ENCODE results near the gene CHST4. TPM values are rescaled to one million over a fixed set of nuclear protein-coding genes. Genes with fewer than 3 reads are reported as not detected.
"Not testable (repeated sequence)": the region's sequence is repeated elsewhere in the genome, so short reads cannot be mapped to it uniquely, and the experiment has no call there.

CHST4 gene
- total and polyA plus RNA-seq, 12 donors = 0.47 to 7.6 (median 1.9) TPM

DNA sequence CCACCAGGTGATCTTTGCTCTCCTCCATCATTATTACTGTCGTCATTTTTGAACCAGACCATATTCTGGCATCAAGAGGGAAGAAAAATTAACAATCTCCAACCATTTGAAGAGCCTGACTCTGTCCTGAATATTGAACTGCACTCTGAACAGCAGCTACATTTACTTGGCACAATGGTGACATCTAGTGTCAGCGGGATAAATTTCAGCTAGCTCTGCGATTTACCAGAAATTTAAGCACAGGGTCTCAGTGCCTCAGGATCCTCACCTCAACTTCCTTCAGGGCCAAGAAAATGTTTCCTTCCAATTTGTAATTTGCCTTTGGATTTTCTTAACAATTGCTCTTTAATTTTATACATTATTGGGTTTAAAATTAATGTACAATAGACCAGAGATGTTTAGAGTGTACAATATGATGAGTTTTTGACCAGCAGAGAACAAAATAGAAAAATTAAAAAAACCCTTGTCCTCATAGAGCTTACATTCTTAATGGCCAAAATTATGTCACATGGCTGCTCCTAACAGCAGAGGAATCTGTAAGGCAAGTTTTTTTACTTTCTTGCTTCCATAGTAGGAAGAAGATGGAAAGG, 26.4 kb upstream of the CHST4 start:
- Histone ChIP-seq H3K9me3 (replicated peaks in 1 of 3) (no peaks in the 10 kb centered on the region), H3K4me1 (replicated peaks in 1 of 2) (no peaks in the 10 kb centered on the region), H3K36me3 (replicated peaks in 1 of 2) (no peaks in the 10 kb centered on the region), H3K4me3 (no peak overlapping the region), H3K27me3 (no peaks in the 10 kb centered on the region), H3K27ac (no peak overlapping the region)
- WGBS, 4 donors = 0 to 2% (median 1%) methylated on average over 3 of the region's 3 CpGs
- peak; percentile 26 to 69 (median 48) for DNase-seq
- intact Hi-C loops (cut with DNase I) = loop anchor here (5.0 kb wide), 1 partner anchor 88 kb away; no protein-coding TSS in a partner anchor
- no peak for TF ChIP-seq POLR2A (IDR thresholded peaks at IDR 0.05)
- TF ChIP-seq, protein P1, sequence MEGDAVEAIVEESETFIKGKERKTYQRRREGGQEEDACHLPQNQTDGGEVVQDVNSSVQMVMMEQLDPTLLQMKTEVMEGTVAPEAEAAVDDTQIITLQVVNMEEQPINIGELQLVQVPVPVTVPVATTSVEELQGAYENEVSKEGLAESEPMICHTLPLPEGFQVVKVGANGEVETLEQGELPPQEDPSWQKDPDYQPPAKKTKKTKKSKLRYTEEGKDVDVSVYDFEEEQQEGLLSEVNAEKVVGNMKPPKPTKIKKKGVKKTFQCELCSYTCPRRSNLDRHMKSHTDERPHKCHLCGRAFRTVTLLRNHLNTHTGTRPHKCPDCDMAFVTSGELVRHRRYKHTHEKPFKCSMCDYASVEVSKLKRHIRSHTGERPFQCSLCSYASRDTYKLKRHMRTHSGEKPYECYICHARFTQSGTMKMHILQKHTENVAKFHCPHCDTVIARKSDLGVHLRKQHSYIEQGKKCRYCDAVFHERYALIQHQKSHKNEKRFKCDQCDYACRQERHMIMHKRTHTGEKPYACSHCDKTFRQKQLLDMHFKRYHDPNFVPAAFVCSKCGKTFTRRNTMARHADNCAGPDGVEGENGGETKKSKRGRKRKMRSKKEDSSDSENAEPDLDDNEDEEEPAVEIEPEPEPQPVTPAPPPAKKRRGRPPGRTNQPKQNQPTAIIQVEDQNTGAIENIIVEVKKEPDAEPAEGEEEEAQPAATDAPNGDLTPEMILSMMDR (IDR thresholded peaks at IDR 0.05) = peak; percentile 51 to 81 (median 78)

DNA sequence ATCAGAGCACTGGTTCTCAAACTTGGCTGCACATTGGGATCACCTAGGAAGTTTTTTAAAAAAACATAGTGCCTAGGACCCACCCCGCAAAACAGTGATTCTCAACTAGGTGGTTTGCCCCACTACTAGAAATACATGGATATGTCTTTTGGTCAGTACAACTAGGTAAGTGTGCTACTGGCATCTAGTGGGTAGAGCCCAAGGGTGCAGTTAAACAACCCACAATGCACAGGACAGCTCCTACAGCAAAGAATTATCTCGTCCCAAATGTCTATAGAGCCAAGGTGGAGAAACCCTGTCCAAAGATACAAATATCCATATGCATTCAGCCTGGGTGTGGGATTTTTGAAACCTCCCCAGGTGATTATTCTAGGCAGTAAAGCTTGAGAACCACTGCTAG, 25.3 kb upstream of the CHST4 start:
- intact Hi-C loops (cut with DNase I) = loop anchor here (5.0 kb wide), 1 partner anchor 89 kb away; no protein-coding TSS in a partner anchor
- WGBS, 4 donors = 71 to 82% (median 77%) methylated on average over 2 of the region's 2 CpGs
- Histone ChIP-seq H3K9me3 (replicated peaks in 1 of 3) (no peaks in the 10 kb centered on the region), H3K27ac (no peak overlapping the region), H3K36me3 (replicated peaks in 1 of 2) (no peaks in the 10 kb centered on the region), H3K27me3 (no peaks in the 10 kb centered on the region), H3K4me3 (no peak overlapping the region), H3K4me1 (replicated peaks in 1 of 2) (no peaks in the 10 kb centered on the region)
- TF ChIP-seq, protein P1 (IDR thresholded peaks at IDR 0.05) = no peak
- no peak for TF ChIP-seq POLR2A (IDR thresholded peaks at IDR 0.05)
- DNase-seq = no peak

DNA sequence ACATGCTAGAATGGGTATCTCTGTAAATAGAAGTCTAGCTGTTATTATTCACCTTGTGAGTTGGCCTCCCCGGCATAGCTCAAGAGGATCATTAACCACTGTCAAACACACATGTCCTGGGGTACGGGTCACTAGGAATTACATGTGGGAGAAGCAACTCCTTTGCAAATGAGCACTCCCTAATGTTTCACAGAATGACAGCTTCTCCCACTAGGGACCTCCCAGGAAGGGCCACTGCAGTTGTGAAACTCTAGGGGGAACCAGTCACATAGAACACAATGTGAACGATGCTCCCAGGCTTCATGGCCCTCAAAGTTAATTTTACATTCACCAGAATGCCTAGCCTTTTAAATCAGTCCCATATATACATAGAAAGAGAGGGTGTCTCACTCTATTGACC, 24.7 kb upstream of the CHST4 start:
- 39 to 51% (median 43%) methylated on average over 3 of the region's 3 CpGs for WGBS, 4 donors
- H3K27ac ChIP-seq = no peak overlapping the region
- H3K36me3 ChIP-seq (replicated peaks in 1 of 2) = no peaks in the 10 kb centered on the region
- H3K27me3 ChIP-seq = no peaks in the 10 kb centered on the region
- no peak for DNase-seq
- H3K4me1 ChIP-seq (replicated peaks in 1 of 2) = no peaks in the 10 kb centered on the region
- TF ChIP-seq POLR2A (IDR thresholded peaks at IDR 0.05) = no peak
- TF ChIP-seq, protein P1 (IDR thresholded peaks at IDR 0.05) = no peak
- no peaks in the 10 kb centered on the region for H3K9me3 ChIP-seq (replicated peaks in 1 of 3)
- intact Hi-C loops (cut with DNase I) = loop anchor here (5.0 kb wide), 1 partner anchor 89 kb away; no protein-coding TSS in a partner anchor
- no peak overlapping the region for H3K4me3 ChIP-seq

DNA sequence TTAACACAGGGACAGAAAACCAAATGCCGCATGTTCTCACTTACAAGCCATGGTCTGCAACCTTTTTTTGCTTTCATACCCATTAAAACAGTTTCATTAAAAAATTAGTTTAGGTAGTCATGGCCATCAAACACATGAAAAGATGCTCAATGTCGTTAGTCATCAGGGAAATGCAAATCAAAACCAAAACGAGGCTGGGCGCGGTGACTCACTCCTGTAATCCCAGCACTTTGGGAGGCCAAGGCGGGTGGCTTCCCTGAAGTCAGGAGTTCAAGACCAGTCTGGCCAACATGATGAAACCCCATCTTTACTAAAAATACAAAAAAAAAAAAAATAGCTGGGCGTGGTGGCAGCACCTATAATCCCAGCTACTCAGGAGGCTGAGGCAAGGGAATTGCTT, 22.2 kb upstream of the CHST4 start:
- H3K4me1 ChIP-seq (replicated peaks in 1 of 2); DNase-seq; H3K4me3 ChIP-seq; H3K27ac ChIP-seq; H3K9me3 ChIP-seq (replicated peaks in 1 of 3); H3K27me3 ChIP-seq; H3K36me3 ChIP-seq (replicated peaks in 1 of 2): not testable (repeated sequence)
- intact Hi-C loops (cut with DNase I) = loop anchor here (5.0 kb wide), 1 partner anchor 92 kb away; no protein-coding TSS in a partner anchor
- WGBS, 4 donors = 75 to 80% (median 76%) methylated on average over 7 of the region's 7 CpGs

DNA sequence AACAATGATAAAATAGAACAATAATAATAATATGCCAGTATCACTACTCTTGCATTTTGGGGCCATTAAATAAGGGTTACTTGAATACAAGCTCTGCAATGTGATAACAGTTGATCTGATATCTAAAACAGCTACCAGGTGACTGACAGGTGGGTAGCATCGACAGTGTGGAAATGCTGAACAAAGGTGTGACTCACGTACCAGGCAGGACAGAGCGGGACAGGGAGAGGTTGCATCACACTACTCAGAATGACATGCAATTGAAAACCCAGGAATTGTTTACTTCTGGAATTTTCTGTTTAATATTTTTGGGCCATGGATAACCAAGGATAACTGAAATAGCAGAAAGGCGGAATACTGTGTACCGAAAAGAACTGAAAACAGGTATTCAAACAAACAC, 21.3 kb upstream of the CHST4 start:
- Histone ChIP-seq H3K27me3 (no peaks in the 10 kb centered on the region), H3K36me3 (replicated peaks in 1 of 2) (no peaks in the 10 kb centered on the region), H3K9me3 (replicated peaks in 1 of 3) (no peaks in the 10 kb centered on the region), H3K4me1 (replicated peaks in 1 of 2) (no peaks in the 10 kb centered on the region), H3K27ac (no peak overlapping the region), H3K4me3 (no peak overlapping the region)
- 87 to 94% (median 89%) methylated on average over 5 of the region's 5 CpGs for WGBS, 4 donors
- intact Hi-C loops (cut with DNase I) = loop anchor here (5.0 kb wide), 1 partner anchor 93 kb away; no protein-coding TSS in a partner anchor
- DNase-seq = no peak
- no peak for TF ChIP-seq POLR2A (IDR thresholded peaks at IDR 0.05)
- TF ChIP-seq, protein P1 (IDR thresholded peaks at IDR 0.05) = no peak
